HCT116 (cell line): ENCODE data around the gene CAMK2D. TPM values are rescaled to one million over a fixed set of nuclear protein-coding genes. Genes with fewer than 3 reads are reported as not detected.

Experiments used
- ATAC-seq: fragments of 200-7000 bp; cut with Tn5 transposase; 2 replicates; pipeline ENCODE4 v1.9.1; 2020; ENCODE audit warnings: mild to moderate bottlenecking, moderate library complexity
- BruUV-seq: library from RNA; stranded (reverse); fragments of 400-500 nt; replicated peaks from 2 replicates; lab custom pipeline; 2021; lab: Mats Ljungman, UMichigan
- CTCF ChIA-PET: fragments of 300-600 bp; sonication (Branson Sonifier 250); formaldehyde crosslinking; loops from one replicate; lab custom pipeline; 2021; ENCODE audit warnings: antibody characterized with exemption; lab: Charles Lee
- POLR2A ChIA-PET: fragments of 300-600, 350-600 bp; sonication (Branson Sonifier 250); formaldehyde crosslinking; loops from one replicate; lab custom pipeline; 2021; ENCODE audit warnings: antibody characterized with exemption; lab: Charles Lee
- RAD21 ChIA-PET, 2 experiments: fragments of 300-600 bp; sonication (Branson Sonifier 250); formaldehyde crosslinking; loops; one replicate each; lab custom pipeline; 2023; ENCODE audit warnings: low total read pairs in 2 of 2; ENCODE audit not compliant: uncharacterized antibody in 2 of 2, unreplicated experiment in 2 of 2, low non-redundant PET in 1 of 2; lab: Charles Lee
- DNase-seq: peaks from one replicate; pipeline ENCODE4 v3.0.0-alpha.2; 2010; ENCODE audit warnings: low read depth, low spot score
- H2AFZ ChIP-seq: fragments of 200-600 bp; shearing (Covaris generic), sonication (generic); 2 replicates; pipeline ENCODE4 v1.6.1; 2017; ENCODE audit warnings: low read depth, mixed run types, mixed read lengths, antibody characterized with exemption, low read length; ENCODE audit not compliant: poor library complexity, severe bottlenecking
- H3K27ac ChIP-seq: 2 replicates; pipeline ENCODE4 v1.5.1; 2012; ENCODE audit warnings: low read depth, low read length
- H3K27me3 ChIP-seq: fragments of 200-600 bp; sonication (generic); 2 replicates; pipeline ENCODE4 v1.6.1; 2016; ENCODE audit warnings: mixed run types, low read length, mixed read lengths; ENCODE audit not compliant: insufficient read depth
- H3K36me3 ChIP-seq, 2 experiments: fragments of 200-500 bp in 1 of 2; fragments of 200-600 bp in 1 of 2; sonication (Bioruptor generic) in 1 of 2; sonication (generic) in 1 of 2; 2 replicates each; pipeline versions ENCODE4 v1.5.1 to v1.6.1; 2014 to 2016; ENCODE audit warnings: low read length in 2 of 2, inconsistent platforms in 1 of 2, mixed read lengths in 1 of 2, mixed run types in 1 of 2; ENCODE audit not compliant: insufficient read depth in 2 of 2, control insufficient read depth in 1 of 2
- H3K4me1 ChIP-seq, 2 experiments: fragments of 200-600 bp in 1 of 2; sonication (generic) in 1 of 2; 2 replicates each; pipeline versions ENCODE4 v1.5.1 to v1.6.1; 2012 to 2017; ENCODE audit warnings: low read length in 2 of 2, inconsistent platforms in 1 of 2, mild to moderate bottlenecking in 1 of 2, mixed read lengths in 1 of 2, mixed run types in 1 of 2, moderate library complexity in 1 of 2; ENCODE audit not compliant: insufficient read depth in 2 of 2, control insufficient read depth in 1 of 2
- H3K4me2 ChIP-seq: fragments of 200-600 bp; sonication (generic); 2 replicates; pipeline ENCODE4 v1.6.1; 2017; ENCODE audit warnings: mixed run types, low read length, mixed read lengths
- H3K4me3 ChIP-seq, 2 experiments: fragments of 200-600 bp in 1 of 2; sonication (generic) in 1 of 2; replicated peaks in 1 of 2; 2 replicates each; pipeline ENCODE4 v1.5.1; 2011 to 2016; ENCODE audit warnings: low read length in 2 of 2, control low read depth in 1 of 2, low read depth in 1 of 2, mild to moderate bottlenecking in 1 of 2, mixed read lengths in 1 of 2, mixed run types in 1 of 2
- H3K79me2 ChIP-seq: fragments of 200-600 bp; sonication (generic); 2 replicates; pipeline ENCODE4 v1.6.1; 2017; ENCODE audit warnings: mild to moderate bottlenecking, mixed run types, low read length, moderate library complexity, mixed read lengths; ENCODE audit not compliant: insufficient read depth
- H3K9ac ChIP-seq: fragments of 200-600 bp; sonication (generic); 2 replicates; pipeline ENCODE4 v1.6.1; 2016; ENCODE audit warnings: low read length, mixed read lengths
- H3K9me2 ChIP-seq: fragments of 200-600 bp; sonication (generic), shearing (Covaris generic); 2 replicates; pipeline ENCODE4 v1.6.1; 2017; ENCODE audit warnings: mixed run types, mild to moderate bottlenecking, moderate library complexity; ENCODE audit not compliant: insufficient read depth
- H3K9me3 ChIP-seq, 2 experiments: fragments of 200-500 bp in 1 of 2; fragments of 200-600 bp in 1 of 2; sonication (Bioruptor generic) in 1 of 2; sonication (generic) in 1 of 2; 2 replicates each; pipeline ENCODE4 v1.6.1; 2014 to 2017; ENCODE audit warnings: low read length in 2 of 2, mixed read lengths in 2 of 2, inconsistent platforms in 1 of 2, low read depth in 1 of 2, mild to moderate bottlenecking in 1 of 2, mixed run types in 1 of 2, moderate library complexity in 1 of 2; ENCODE audit not compliant: control insufficient read depth in 1 of 2, insufficient read depth in 1 of 2
- H4K20me1 ChIP-seq: fragments of 200-600 bp; sonication (generic), shearing (Covaris generic); 2 replicates; pipeline ENCODE4 v1.6.1; 2017; ENCODE audit warnings: mixed run types, mild to moderate bottlenecking, moderate library complexity; ENCODE audit not compliant: insufficient read depth
- CBX3 ChIP-seq: IDR thresholded peaks from 2 replicates; pipeline ENCODE4 v1.6.1; 2012; ENCODE audit warnings: low read depth
- CEBPB ChIP-seq: IDR thresholded peaks from 2 replicates; pipeline ENCODE4 v1.6.1; 2012; ENCODE audit warnings: low read depth
- EGR1 ChIP-seq: IDR thresholded peaks from 2 replicates; pipeline ENCODE4 v1.6.1; 2012; ENCODE audit warnings: low read depth
- EZH2 ChIP-seq: fragments of 200-600 bp; sonication (generic); IDR thresholded peaks from 2 replicates; pipeline ENCODE4 v1.6.1; 2017; ENCODE audit warnings: antibody characterized with exemption, mixed run types
- EZH2phosphoT487 ChIP-seq: fragments of 200-600 bp; IDR thresholded peaks from 2 replicates; pipeline ENCODE4 v1.6.1; 2018; ENCODE audit warnings: antibody characterized with exemption, borderline replicate concordance
- FOSL1 ChIP-seq: IDR thresholded peaks from 2 replicates; pipeline ENCODE4 v1.6.1; 2012; ENCODE audit warnings: low read depth
- JUND ChIP-seq: IDR thresholded peaks from 2 replicates; pipeline ENCODE4 v1.6.1; 2012
- MAX ChIP-seq: IDR thresholded peaks from 2 replicates; pipeline ENCODE4 v1.6.1; 2012
- POLR2A ChIP-seq: IDR thresholded peaks from 2 replicates; pipeline ENCODE4 v1.7.0; 2011; ENCODE audit warnings: borderline replicate concordance; ENCODE audit not compliant: insufficient read depth, insufficient read length; ENCODE audit errors: extremely low read depth
- POLR2AphosphoS5 ChIP-seq: IDR thresholded peaks from 2 replicates; pipeline ENCODE4 v1.6.1; 2011; ENCODE audit warnings: mild to moderate bottlenecking, low read depth, low read length, moderate library complexity
- RAD21 ChIP-seq: IDR thresholded peaks from 2 replicates; pipeline ENCODE4 v1.6.1; 2012; ENCODE audit warnings: low read depth, mild to moderate bottlenecking
- SP1 ChIP-seq: IDR thresholded peaks from 2 replicates; pipeline ENCODE4 v1.6.1; 2012; ENCODE audit warnings: low read depth
- TCF7L2 ChIP-seq: IDR thresholded peaks from 2 replicates; pipeline ENCODE4 v1.7.0; 2011; ENCODE audit warnings: borderline replicate concordance, inconsistent platforms; ENCODE audit not compliant: insufficient read depth, insufficient read length; ENCODE audit errors: extremely low read depth
- intact Hi-C: fragments of 100-400 bp; cut with micrococcal nuclease; formaldehyde crosslinking; loops from 2 replicates; pipeline ENCODE4 v1.10.0; 2022
- total RNA-seq: library from RNA; stranded (reverse); gene quantifications from one replicate; pipeline ENCODE4 v1.2.1, GENCODE V29; 2021; ENCODE audit not compliant: unreplicated experiment
- TF ChIP-seq, protein P1 (sequence below): IDR thresholded peaks from 2 replicates; pipeline ENCODE4 v1.6.1; 2012
- TF ChIP-seq, protein P2 (sequence below): IDR thresholded peaks from 2 replicates; pipeline ENCODE4 v1.6.1; 2012; ENCODE audit warnings: low read depth
- TF ChIP-seq, protein P3 (sequence below): IDR thresholded peaks from 2 replicates; pipeline ENCODE4 v1.6.1; 2011; ENCODE audit warnings: mild to moderate bottlenecking, low read length, moderate library complexity; ENCODE audit not compliant: insufficient replicate concordance; ENCODE audit errors: extremely low read depth

The CAMK2D gene
- total RNA-seq, 1 experiment from 2014 or later: 67.0 TPM

DNA sequence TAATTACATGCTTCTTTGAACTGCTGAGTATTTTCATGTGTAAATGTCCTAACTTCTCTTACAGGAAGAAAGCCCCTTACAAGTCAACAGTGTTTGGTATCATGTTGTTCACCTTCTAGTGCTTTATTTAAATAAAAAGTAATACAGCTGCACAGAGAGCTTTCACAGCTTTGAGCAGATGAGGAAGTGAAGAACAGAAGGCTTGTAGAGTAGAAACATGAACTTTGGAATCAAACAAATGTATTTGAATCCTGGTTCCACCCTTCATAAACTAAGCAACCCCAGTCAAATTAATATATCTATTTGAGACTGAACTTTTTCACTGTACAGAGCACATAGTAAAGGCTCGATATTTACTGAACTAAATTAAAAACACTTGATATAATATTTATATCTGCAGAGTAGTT is 120.5 kb downstream of the CAMK2D start:
- Histone ChIP-seq H3K36me3 (no peaks in the 10 kb centered on the region), H3K27ac (no peak overlapping the region), H4K20me1 (no peaks in the 10 kb centered on the region), H3K4me2 (no peak overlapping the region), H3K4me3 (no peak overlapping the region), H3K27me3 (no peaks in the 10 kb centered on the region), H3K4me1 (peaks cover 23 to 35% of the 10 kb centered on the region in 2 experiments), H3K9me2 (no peaks in the 10 kb centered on the region), H2AFZ (no peak overlapping the region), H3K79me2 (no peaks in the 10 kb centered on the region; the same call in 1 of the 2 replicates), H3K9ac (no peak overlapping the region), H3K9me3 (no peaks in the 10 kb centered on the region)
- ChIA-PET POLR2A (no interaction called here), CTCF (no interaction called here), RAD21 (no interaction called here)
- DNase-seq (no peak), ATAC-seq (no peak)
- no TSS peak for BruUV-seq
- intact Hi-C loops: loop anchor here (10.0 kb wide), 1 partner anchor 96 kb away; no protein-coding TSS in a partner anchor
- TF ChIP-seq EZH2phosphoT487 (no peak), CEBPB (no peak), CBX3 (no peak), TCF7L2 (no peak), MAX (no peak), POLR2A (no peak)

DNA sequence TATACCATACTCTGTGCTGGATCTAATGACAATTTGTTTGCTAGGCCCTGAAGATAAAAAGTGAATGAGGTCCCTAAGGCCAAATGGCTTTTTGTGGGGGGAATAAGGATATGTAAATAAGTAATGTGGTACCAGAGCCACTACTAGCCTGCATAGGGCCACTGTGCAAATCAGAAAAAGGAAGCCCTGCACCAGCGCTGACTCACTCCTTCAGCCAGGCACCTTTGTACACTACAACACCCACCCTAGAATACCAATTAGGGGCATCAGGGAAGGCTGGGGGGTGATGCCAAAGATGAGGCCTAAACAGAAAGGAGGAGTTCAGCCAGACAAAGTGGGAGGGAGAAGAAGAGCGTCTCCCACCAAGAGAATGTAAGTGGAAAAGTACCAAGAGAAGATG is 122.2 kb downstream of the CAMK2D start:
- CTCF ChIA-PET: no interaction called here
- no peaks in the 10 kb centered on the region for H4K20me1 ChIP-seq
- H3K36me3 ChIP-seq: no peaks in the 10 kb centered on the region
- no TSS peak for BruUV-seq
- H3K27ac ChIP-seq: no peak overlapping the region
- no peaks in the 10 kb centered on the region; the same call in 1 of the 2 replicates for H3K79me2 ChIP-seq
- H3K9ac ChIP-seq: no peak overlapping the region
- no peak overlapping the region for H3K4me3 ChIP-seq
- no peak overlapping the region for H2AFZ ChIP-seq
- H3K27me3 ChIP-seq: no peaks in the 10 kb centered on the region
- DNase-seq (no peak), ATAC-seq (no peak)
- H3K4me2 ChIP-seq: no peak overlapping the region
- no peaks in the 10 kb centered on the region for H3K9me3 ChIP-seq
- H3K4me1 ChIP-seq: peaks cover 13 to 19% of the 10 kb centered on the region in 2 experiments; a peak in 3 of 4 replicates
- POLR2A ChIA-PET: no interaction called here
- intact Hi-C loops: no loop called here
- no peaks in the 10 kb centered on the region for H3K9me2 ChIP-seq
- RAD21 ChIA-PET: no interaction called here
- TF ChIP-seq JUND: no peak
- TF ChIP-seq SP1: no peak
- TF ChIP-seq, protein P1, sequence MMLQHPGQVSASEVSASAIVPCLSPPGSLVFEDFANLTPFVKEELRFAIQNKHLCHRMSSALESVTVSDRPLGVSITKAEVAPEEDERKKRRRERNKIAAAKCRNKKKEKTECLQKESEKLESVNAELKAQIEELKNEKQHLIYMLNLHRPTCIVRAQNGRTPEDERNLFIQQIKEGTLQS: no peak
- TF ChIP-seq, protein P2, sequence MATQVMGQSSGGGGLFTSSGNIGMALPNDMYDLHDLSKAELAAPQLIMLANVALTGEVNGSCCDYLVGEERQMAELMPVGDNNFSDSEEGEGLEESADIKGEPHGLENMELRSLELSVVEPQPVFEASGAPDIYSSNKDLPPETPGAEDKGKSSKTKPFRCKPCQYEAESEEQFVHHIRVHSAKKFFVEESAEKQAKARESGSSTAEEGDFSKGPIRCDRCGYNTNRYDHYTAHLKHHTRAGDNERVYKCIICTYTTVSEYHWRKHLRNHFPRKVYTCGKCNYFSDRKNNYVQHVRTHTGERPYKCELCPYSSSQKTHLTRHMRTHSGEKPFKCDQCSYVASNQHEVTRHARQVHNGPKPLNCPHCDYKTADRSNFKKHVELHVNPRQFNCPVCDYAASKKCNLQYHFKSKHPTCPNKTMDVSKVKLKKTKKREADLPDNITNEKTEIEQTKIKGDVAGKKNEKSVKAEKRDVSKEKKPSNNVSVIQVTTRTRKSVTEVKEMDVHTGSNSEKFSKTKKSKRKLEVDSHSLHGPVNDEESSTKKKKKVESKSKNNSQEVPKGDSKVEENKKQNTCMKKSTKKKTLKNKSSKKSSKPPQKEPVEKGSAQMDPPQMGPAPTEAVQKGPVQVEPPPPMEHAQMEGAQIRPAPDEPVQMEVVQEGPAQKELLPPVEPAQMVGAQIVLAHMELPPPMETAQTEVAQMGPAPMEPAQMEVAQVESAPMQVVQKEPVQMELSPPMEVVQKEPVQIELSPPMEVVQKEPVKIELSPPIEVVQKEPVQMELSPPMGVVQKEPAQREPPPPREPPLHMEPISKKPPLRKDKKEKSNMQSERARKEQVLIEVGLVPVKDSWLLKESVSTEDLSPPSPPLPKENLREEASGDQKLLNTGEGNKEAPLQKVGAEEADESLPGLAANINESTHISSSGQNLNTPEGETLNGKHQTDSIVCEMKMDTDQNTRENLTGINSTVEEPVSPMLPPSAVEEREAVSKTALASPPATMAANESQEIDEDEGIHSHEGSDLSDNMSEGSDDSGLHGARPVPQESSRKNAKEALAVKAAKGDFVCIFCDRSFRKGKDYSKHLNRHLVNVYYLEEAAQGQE: no peak
- TF ChIP-seq POLR2A: no peak
- no peak for TF ChIP-seq MAX
- TF ChIP-seq POLR2AphosphoS5: no peak
- no peak for TF ChIP-seq RAD21
- TF ChIP-seq, protein P3, sequence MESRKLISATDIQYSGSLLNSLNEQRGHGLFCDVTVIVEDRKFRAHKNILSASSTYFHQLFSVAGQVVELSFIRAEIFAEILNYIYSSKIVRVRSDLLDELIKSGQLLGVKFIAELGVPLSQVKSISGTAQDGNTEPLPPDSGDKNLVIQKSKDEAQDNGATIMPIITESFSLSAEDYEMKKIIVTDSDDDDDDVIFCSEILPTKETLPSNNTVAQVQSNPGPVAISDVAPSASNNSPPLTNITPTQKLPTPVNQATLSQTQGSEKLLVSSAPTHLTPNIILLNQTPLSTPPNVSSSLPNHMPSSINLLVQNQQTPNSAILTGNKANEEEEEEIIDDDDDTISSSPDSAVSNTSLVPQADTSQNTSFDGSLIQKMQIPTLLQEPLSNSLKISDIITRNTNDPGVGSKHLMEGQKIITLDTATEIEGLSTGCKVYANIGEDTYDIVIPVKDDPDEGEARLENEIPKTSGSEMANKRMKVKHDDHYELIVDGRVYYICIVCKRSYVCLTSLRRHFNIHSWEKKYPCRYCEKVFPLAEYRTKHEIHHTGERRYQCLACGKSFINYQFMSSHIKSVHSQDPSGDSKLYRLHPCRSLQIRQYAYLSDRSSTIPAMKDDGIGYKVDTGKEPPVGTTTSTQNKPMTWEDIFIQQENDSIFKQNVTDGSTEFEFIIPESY: no peak
- no peak for TF ChIP-seq CEBPB
- no peak for TF ChIP-seq FOSL1
- TF ChIP-seq EGR1: no peak
- TF ChIP-seq EZH2: no peak
